Lower leg skin (tissue), 3 donors: ENCODE measurements around the gene CDH26.

Experiments used
- POLR2A ChIP-seq, 2 donors: fragments of 450-650 bp; IDR thresholded peaks; one replicate each; pipeline ENCODE4 v1.6.1; 2016 to 2017; ENCODE audit warnings: antibody characterized with exemption in 2 of 2, mild to moderate bottlenecking in 1 of 2, moderate library complexity in 1 of 2
- TF ChIP-seq, protein P1 (sequence below), 3 donors: fragments of 450-650 bp; IDR thresholded peaks; one replicate each; pipeline ENCODE4 v1.5.1; 2016; ENCODE audit warnings: antibody characterized with exemption in 3 of 3, mild to moderate bottlenecking in 3 of 3, moderate library complexity in 2 of 3

DNA sequence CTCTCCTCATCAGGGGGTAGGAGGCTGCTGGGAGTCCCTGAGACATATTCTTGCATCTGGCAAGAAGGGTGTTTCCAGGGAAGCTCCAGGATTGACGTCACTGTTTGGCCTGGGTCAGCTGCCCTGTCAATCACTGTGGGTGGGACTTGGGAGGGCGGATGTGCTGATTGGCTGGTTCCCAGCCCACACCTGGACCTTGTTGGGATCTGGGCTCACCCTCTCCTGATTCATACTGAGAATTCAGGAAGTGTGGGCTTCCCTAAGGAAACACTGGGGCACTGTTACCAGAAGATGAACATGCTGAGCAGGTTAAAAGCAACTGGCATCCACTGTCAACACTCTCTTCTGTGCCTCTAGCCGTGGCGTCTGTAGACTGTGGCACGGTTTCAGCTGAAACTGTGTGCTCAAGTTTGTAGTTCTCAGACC is 36.5 kb downstream of the CDH26 start:
- TF ChIP-seq, protein P1, sequence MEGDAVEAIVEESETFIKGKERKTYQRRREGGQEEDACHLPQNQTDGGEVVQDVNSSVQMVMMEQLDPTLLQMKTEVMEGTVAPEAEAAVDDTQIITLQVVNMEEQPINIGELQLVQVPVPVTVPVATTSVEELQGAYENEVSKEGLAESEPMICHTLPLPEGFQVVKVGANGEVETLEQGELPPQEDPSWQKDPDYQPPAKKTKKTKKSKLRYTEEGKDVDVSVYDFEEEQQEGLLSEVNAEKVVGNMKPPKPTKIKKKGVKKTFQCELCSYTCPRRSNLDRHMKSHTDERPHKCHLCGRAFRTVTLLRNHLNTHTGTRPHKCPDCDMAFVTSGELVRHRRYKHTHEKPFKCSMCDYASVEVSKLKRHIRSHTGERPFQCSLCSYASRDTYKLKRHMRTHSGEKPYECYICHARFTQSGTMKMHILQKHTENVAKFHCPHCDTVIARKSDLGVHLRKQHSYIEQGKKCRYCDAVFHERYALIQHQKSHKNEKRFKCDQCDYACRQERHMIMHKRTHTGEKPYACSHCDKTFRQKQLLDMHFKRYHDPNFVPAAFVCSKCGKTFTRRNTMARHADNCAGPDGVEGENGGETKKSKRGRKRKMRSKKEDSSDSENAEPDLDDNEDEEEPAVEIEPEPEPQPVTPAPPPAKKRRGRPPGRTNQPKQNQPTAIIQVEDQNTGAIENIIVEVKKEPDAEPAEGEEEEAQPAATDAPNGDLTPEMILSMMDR (IDR thresholded peaks at IDR 0.05): no peak
- TF ChIP-seq POLR2A (IDR thresholded peaks at IDR 0.05): no peak
